Stimulated activated CD8-positive, alpha-beta memory T cell treated with anti-CD3 and anti-CD28 coated beads, Interleukin-15, amount 100 ng/mL, for 1 hour (primary cell): ENCODE data around the gene PCDHGA6.
A peak's percentile ranks its signal among the peaks of the same experiment; 100 is the strongest.
"Not testable (repeated sequence)": the region's sequence is repeated elsewhere in the genome, so short reads cannot be mapped to it uniquely, and the experiment has no call there.

Source experiments
- DNase-seq: peaks from one replicate; pipeline ENCODE4 v3.0.0-alpha.2; 2020; ENCODE audit warnings: low read depth

The PCDHGA6 gene

GRCh38 chr5:141373673-141374317 is at the start of gene PCDHGA6:
Gene PCDHGA6 (plus strand): TSS chr5:141373891. CDS start chr5:141374084, 193 bp downstream.
- DNase-seq = no peak

GRCh38 chr5:141326088-141326854 is 47.4 kb upstream of the PCDHGA6 start:
- peak; percentile 45 for DNase-seq

GRCh38 chr5:141328231-141328630 is 45.5 kb upstream of the PCDHGA6 start:
- DNase-seq = no peak

GRCh38 chr5:141330299-141331080 is 43.2 kb upstream of the PCDHGA6 start, which contains the start of gene PCDHGA1:
Gene PCDHGA1 (plus strand): TSS chr5:141330514.
- no peak for DNase-seq

GRCh38 chr5:141332571-141332970 is 41.1 kb upstream of the PCDHGA6 start:
- DNase-seq = not testable (repeated sequence)

GRCh38 chr5:141338538-141339306 is 35.0 kb upstream of the PCDHGA6 start, which contains the start of gene PCDHGA2:
Gene PCDHGA2 (plus strand): TSS chr5:141338760.
- no peak for DNase-seq

- DNase-seq = not testable (repeated sequence)
Measured at GRCh38 chr5:141340781-141341354, 32.8 kb upstream of the PCDHGA6 start.

- no peak for DNase-seq
Measured at GRCh38 chr5:141342773-141343172, 30.9 kb upstream of the PCDHGA6 start.

- DNase-seq = no peak
Measured at GRCh38 chr5:141343242-141343952, 30.3 kb upstream of the PCDHGA6 start, which contains the start of gene PCDHGA3. Gene PCDHGA3 (plus strand): TSS chr5:141343829. CDS start chr5:141344034, 205 bp downstream.

- no peak for DNase-seq
Measured at GRCh38 chr5:141343953-141344463, 29.7 kb upstream of the PCDHGA6 start.

- DNase-seq = no peak
Measured at GRCh38 chr5:141345327-141345726, 28.4 kb upstream of the PCDHGA6 start.

- not testable (repeated sequence) for DNase-seq
Measured at GRCh38 chr5:141346017-141346416, 27.7 kb upstream of the PCDHGA6 start.

- no peak for DNase-seq
Measured at GRCh38 chr5:141349917-141350619, 23.6 kb upstream of the PCDHGA6 start, which contains the start of gene PCDHGB1. Gene PCDHGB1 (plus strand): TSS chr5:141350099. CDS start chr5:141350261, 162 bp downstream.

- no peak for DNase-seq
Measured at GRCh38 chr5:141351591-141351990, 22.1 kb upstream of the PCDHGA6 start.

- DNase-seq = no peak
Measured at GRCh38 chr5:141354900-141355469, 18.7 kb upstream of the PCDHGA6 start, which contains the start of gene PCDHGA4. Gene PCDHGA4 (plus strand): TSS chr5:141355021. CDS start chr5:141355108, 87 bp downstream.

- no peak for DNase-seq
Measured at GRCh38 chr5:141355641-141356040, 18.1 kb upstream of the PCDHGA6 start.

- no peak for DNase-seq
Measured at GRCh38 chr5:141356133-141356532, 17.6 kb upstream of the PCDHGA6 start.

- DNase-seq = no peak
Measured at GRCh38 chr5:141356950-141357349, 16.7 kb upstream of the PCDHGA6 start.
